CD14-positive monocyte (primary cell): Measurements from ENCODE around the gene UBE2J2. TPM values are rescaled to one million over a fixed set of nuclear protein-coding genes. Genes with fewer than 3 reads are reported as not detected.

Experiments used
- DNase-seq, 3 donors: peaks; one replicate each; pipeline ENCODE4 v3.0.0-alpha.2; 2011 to 2022
- H2AFZ ChIP-seq: 2 replicates; pipeline ENCODE4 v1.6.0; 2012; ENCODE audit warnings: mild to moderate bottlenecking, low read depth, low read length, inconsistent platforms; ENCODE audit not compliant: insufficient read depth, poor library complexity, severe bottlenecking
- H3K27ac ChIP-seq, 2 donors: 1 replicate in 1 of 2; 2 replicates in 1 of 2; pipeline ENCODE4 v1.5.1; 2012 to 2013; ENCODE audit warnings: low read length in 2 of 2, control low read depth in 1 of 2, inconsistent platforms in 1 of 2, low read depth in 1 of 2, mild to moderate bottlenecking in 1 of 2
- H3K27me3 ChIP-seq, 2 donors: one replicate each; pipeline versions ENCODE4 v1.6.0 to v1.6.1; 2011 to 2013; ENCODE audit warnings: low read length in 2 of 2; ENCODE audit not compliant: control insufficient read depth in 2 of 2, insufficient read depth in 2 of 2
- H3K36me3 ChIP-seq, 2 donors: replicated peaks in 1 of 2; 1 replicate in 1 of 2; 2 replicates in 1 of 2; pipeline versions ENCODE4 v1.5.1 to v1.6.1; 2012 to 2013; ENCODE audit warnings: low read length in 2 of 2, control low read depth in 1 of 2, inconsistent platforms in 1 of 2, mild to moderate bottlenecking in 1 of 2; ENCODE audit not compliant: insufficient read depth in 2 of 2, control insufficient read depth in 1 of 2
- H3K4me1 ChIP-seq, 2 donors: 1 replicate in 1 of 2; 2 replicates in 1 of 2; pipeline versions ENCODE4 v1.5.1 to v1.6.1; 2012 to 2013; ENCODE audit warnings: low read length in 2 of 2, control low read depth in 1 of 2, inconsistent platforms in 1 of 2, mild to moderate bottlenecking in 1 of 2, moderate library complexity in 1 of 2; ENCODE audit not compliant: insufficient read depth in 2 of 2, control insufficient read depth in 1 of 2
- H3K4me2 ChIP-seq: replicated peaks from 2 replicates; pipeline ENCODE3; 2012; ENCODE audit warnings: low read length, moderate library complexity, mild to moderate bottlenecking; ENCODE audit not compliant: poor library complexity, severe bottlenecking; ENCODE audit errors: extremely low read depth
- H3K4me3 ChIP-seq, 3 experiments: fragments of 200-600 bp in 1 of 3; sonication (generic) in 1 of 3; replicated peaks in 1 of 3; 1 replicate in 2 of 3; 2 replicates in 1 of 3; pipeline ENCODE4 v1.5.1; 2011 to 2013; ENCODE audit warnings: low read length in 3 of 3, mild to moderate bottlenecking in 3 of 3, control low read depth in 2 of 3, low read depth in 2 of 3, inconsistent platforms in 1 of 3, moderate library complexity in 1 of 3
- H3K79me2 ChIP-seq: 2 replicates; pipeline ENCODE4 v1.6.0; 2012; ENCODE audit warnings: mild to moderate bottlenecking, control low read depth, inconsistent platforms, low read length, moderate library complexity; ENCODE audit not compliant: insufficient read depth
- H3K9ac ChIP-seq: 2 replicates; pipeline ENCODE4 v1.6.0; 2017; ENCODE audit warnings: low read length, mild to moderate bottlenecking; ENCODE audit not compliant: insufficient read depth, poor library complexity, severe bottlenecking
- H3K9me3 ChIP-seq, 2 donors: replicated peaks in 1 of 2; 1 replicate in 1 of 2; 2 replicates in 1 of 2; pipeline versions ENCODE4 v1.5.1 to v1.6.1; 2012 to 2013; ENCODE audit warnings: low read length in 2 of 2, control low read depth in 1 of 2; ENCODE audit not compliant: control insufficient read depth in 1 of 2, insufficient read depth in 1 of 2
- H4K20me1 ChIP-seq: 2 replicates; pipeline ENCODE4 v1.6.0; 2012; ENCODE audit warnings: mild to moderate bottlenecking, low read length, control low read depth, moderate library complexity; ENCODE audit not compliant: insufficient read depth
- H3K27ac Mint-ChIP-seq, 7 donors: one replicate each; pipeline ENCODE4 v1.8.0; 2020; ENCODE audit warnings: mild to moderate bottlenecking in 7 of 7, mixed read lengths in 7 of 7, moderate library complexity in 6 of 7, inconsistent platforms in 2 of 7
- H3K27me3 Mint-ChIP-seq, 3 donors: one replicate each; pipeline ENCODE4 v1.8.0; 2021 to 2022; ENCODE audit warnings: low read depth in 3 of 3, mild to moderate bottlenecking in 3 of 3, mixed read lengths in 3 of 3, moderate library complexity in 3 of 3, inconsistent platforms in 1 of 3
- H3K36me3 Mint-ChIP-seq, 2 donors: one replicate each; pipeline ENCODE4 v1.8.0; 2020; ENCODE audit warnings: mixed read lengths in 2 of 2, inconsistent platforms in 1 of 2, mild to moderate bottlenecking in 1 of 2
- H3K4me1 Mint-ChIP-seq: one replicate; pipeline ENCODE4 v1.8.0; 2020; ENCODE audit warnings: mild to moderate bottlenecking, mixed read lengths
- H3K4me3 Mint-ChIP-seq, 2 donors: one replicate each; pipeline ENCODE4 v1.8.0; 2020; ENCODE audit warnings: mild to moderate bottlenecking in 2 of 2, mixed read lengths in 2 of 2, moderate library complexity in 1 of 2
- H3K9me3 Mint-ChIP-seq, 7 donors: one replicate each; pipeline ENCODE4 v1.8.0; 2020 to 2022; ENCODE audit warnings: mixed read lengths in 7 of 7, mild to moderate bottlenecking in 6 of 7, moderate library complexity in 6 of 7, inconsistent platforms in 2 of 7
- WGBS: methylation state at CpG from one replicate; pipeline ENCODE4 v1.1.5; 2013; ENCODE audit warnings: missing lambda C conversion rate; ENCODE audit not compliant: insufficient coverage; 5-methylcytosine and 5-hydroxymethylcytosine counted together
- intact Hi-C, 2 donors: fragments of 100-400 bp; cut with micrococcal nuclease; formaldehyde crosslinking; loops; one replicate each; pipeline versions ENCODE4 v1.15.0 to v1.15.1; 2023
- polyA plus RNA-seq, 3 donors: library from polyadenylated mRNA; depleted of rRNA in 1 of 3; unstranded in 2 of 3; stranded (reverse) in 1 of 3; fragments of 300-500 nt in 2 of 3; fragments of >200 nt in 1 of 3; fragmentation: Illumina TruSeq in 2 of 3; gene quantifications; 1 replicate in 2 of 3; 2 replicates in 1 of 3; pipeline ENCODE4 v1.2.3, GENCODE V29; 2012 to 2021
- TF ChIP-seq, protein P1 (sequence below): fragments of 200-600 bp; IDR thresholded peaks from one replicate; pipeline ENCODE4 v1.8.0; 2022; ENCODE audit warnings: antibody characterized with exemption, mild to moderate bottlenecking

UBE2J2 gene
- polyA plus RNA-seq, 3 donors = 36.5 to 83.2 (median 72.1) TPM

- TF ChIP-seq, protein P1, sequence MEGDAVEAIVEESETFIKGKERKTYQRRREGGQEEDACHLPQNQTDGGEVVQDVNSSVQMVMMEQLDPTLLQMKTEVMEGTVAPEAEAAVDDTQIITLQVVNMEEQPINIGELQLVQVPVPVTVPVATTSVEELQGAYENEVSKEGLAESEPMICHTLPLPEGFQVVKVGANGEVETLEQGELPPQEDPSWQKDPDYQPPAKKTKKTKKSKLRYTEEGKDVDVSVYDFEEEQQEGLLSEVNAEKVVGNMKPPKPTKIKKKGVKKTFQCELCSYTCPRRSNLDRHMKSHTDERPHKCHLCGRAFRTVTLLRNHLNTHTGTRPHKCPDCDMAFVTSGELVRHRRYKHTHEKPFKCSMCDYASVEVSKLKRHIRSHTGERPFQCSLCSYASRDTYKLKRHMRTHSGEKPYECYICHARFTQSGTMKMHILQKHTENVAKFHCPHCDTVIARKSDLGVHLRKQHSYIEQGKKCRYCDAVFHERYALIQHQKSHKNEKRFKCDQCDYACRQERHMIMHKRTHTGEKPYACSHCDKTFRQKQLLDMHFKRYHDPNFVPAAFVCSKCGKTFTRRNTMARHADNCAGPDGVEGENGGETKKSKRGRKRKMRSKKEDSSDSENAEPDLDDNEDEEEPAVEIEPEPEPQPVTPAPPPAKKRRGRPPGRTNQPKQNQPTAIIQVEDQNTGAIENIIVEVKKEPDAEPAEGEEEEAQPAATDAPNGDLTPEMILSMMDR = no peak
- Mint-ChIP-seq H3K9me3 (no peaks in the 10 kb centered on the region), H3K4me3 (no peak overlapping the region), H3K27me3 (no peaks in the 10 kb centered on the region), H3K36me3 (peaks cover 20 to 45% of the 10 kb centered on the region in 2 donors), H3K27ac (no peak overlapping the region), H3K4me1 (peaks cover 25% of the 10 kb centered on the region)
- Histone ChIP-seq H2AFZ (no peak overlapping the region), H3K9me3 (no peaks in the 10 kb centered on the region), H3K27ac (peak overlapping the region in 1 of 2 donors; percentile 32), H4K20me1 (peaks cover 64% of the 10 kb centered on the region), H3K27me3 (no peaks in the 10 kb centered on the region), H3K36me3 (peaks cover 29 to 39% of the 10 kb centered on the region in 2 donors), H3K4me1 (peaks cover 22 to 24% of the 10 kb centered on the region in 2 donors), H3K4me2 (no peak overlapping the region), H3K4me3 (no peak overlapping the region), H3K9ac (no peak overlapping the region), H3K79me2 (peaks cover 59% of the 10 kb centered on the region)
- intact Hi-C loops = no loop called here
- WGBS = 93% methylated on average over 3 of the region's 14 CpGs
- DNase-seq = no peak
Observed at GRCh38 chr1:1322418-1322817, 48.8 kb upstream of the UBE2J2 start.

GRCh38 chr1:1321477-1321876 is 47.8 kb upstream of the UBE2J2 start:
- Histone ChIP-seq H3K9ac (no peak overlapping the region), H2AFZ (no peak overlapping the region), H3K27me3 (no peaks in the 10 kb centered on the region), H3K4me2 (no peak overlapping the region), H3K27ac (peak overlapping the region in 1 of 2 donors; percentile 32), H3K79me2 (peaks cover 57% of the 10 kb centered on the region), H4K20me1 (peaks cover 69% of the 10 kb centered on the region), H3K36me3 (peaks cover 30 to 42% of the 10 kb centered on the region in 2 donors), H3K9me3 (no peaks in the 10 kb centered on the region), H3K4me1 (peaks cover 22 to 24% of the 10 kb centered on the region in 2 donors), H3K4me3 (no peak overlapping the region)
- H3K4me3 Mint-ChIP-seq = no peak overlapping the region
- no peaks in the 10 kb centered on the region for H3K27me3 Mint-ChIP-seq
- intact Hi-C loops = no loop called here
- no peak for DNase-seq
- H3K4me1 Mint-ChIP-seq = peaks cover 25% of the 10 kb centered on the region
- H3K36me3 Mint-ChIP-seq = peaks cover 24 to 43% of the 10 kb centered on the region in 2 donors
- no peaks in the 10 kb centered on the region for H3K9me3 Mint-ChIP-seq
- TF ChIP-seq, protein P1 = no peak
- WGBS = 92% methylated on average over 7 of the region's 8 CpGs
- H3K27ac Mint-ChIP-seq = peak overlapping the region in 2 of 7 donors; percentile 16 to 18
